ENCODE measurements around the gene WWC2.

WWC2 gene

DNA sequence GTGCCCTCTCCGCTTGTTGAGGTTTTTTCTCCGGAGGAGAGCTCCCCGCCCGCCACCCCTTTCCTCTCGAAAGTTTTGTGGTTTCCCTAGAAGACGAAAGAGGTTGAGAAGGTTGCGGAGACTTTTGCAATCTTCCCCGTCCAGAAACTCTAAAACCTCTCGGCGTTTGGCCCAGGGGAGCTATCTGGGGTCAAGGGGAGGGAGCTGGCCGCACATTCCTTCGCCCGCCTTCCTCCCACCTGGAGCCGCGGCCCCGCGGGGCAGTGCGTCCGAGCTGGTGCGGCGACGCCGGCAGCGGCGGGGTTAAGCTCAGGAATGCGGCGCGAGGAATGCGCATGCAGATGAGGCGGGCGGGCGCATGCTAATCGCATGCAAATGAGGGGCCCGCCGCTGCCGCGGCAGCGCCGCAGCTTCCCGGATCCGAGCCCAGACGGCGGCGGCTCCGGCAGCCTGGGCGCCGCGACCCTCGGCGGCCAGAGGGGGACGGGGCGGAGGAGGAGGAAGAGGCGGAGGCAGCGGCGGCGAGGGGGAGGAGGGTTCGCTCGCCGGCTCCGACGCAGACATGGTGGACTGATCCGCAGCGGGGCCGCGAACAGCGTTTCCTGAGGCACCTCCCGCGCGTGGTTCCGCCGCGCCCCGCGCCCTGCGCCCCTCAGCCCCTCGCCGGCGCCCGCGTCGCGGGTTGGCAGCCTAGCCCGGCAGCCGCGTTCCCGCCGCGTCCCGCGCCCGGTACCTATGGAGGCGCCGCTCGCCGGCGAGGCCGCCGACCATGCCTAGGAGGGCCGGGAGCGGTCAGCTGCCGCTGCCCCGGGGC lies at the start of gene WWC2:
Gene WWC2 (plus strand): TSS at position 535 of the 814 bp plus-strand sequence. CDS start 235 bp downstream, at position 770.
- peak; percentile 95 for DNase-seq (ENCODE audit: low read depth)
- TF ChIP-seq, protein P1, sequence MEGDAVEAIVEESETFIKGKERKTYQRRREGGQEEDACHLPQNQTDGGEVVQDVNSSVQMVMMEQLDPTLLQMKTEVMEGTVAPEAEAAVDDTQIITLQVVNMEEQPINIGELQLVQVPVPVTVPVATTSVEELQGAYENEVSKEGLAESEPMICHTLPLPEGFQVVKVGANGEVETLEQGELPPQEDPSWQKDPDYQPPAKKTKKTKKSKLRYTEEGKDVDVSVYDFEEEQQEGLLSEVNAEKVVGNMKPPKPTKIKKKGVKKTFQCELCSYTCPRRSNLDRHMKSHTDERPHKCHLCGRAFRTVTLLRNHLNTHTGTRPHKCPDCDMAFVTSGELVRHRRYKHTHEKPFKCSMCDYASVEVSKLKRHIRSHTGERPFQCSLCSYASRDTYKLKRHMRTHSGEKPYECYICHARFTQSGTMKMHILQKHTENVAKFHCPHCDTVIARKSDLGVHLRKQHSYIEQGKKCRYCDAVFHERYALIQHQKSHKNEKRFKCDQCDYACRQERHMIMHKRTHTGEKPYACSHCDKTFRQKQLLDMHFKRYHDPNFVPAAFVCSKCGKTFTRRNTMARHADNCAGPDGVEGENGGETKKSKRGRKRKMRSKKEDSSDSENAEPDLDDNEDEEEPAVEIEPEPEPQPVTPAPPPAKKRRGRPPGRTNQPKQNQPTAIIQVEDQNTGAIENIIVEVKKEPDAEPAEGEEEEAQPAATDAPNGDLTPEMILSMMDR (IDR thresholded peaks at IDR 0.05; ENCODE audit: low read length, missing control alignments), result no peak
- peak within 1 kb of the TSS; percentile 78 for H3K4me3 ChIP-seq (replicated peaks; ENCODE audit: low read depth, low read length)

DNA sequence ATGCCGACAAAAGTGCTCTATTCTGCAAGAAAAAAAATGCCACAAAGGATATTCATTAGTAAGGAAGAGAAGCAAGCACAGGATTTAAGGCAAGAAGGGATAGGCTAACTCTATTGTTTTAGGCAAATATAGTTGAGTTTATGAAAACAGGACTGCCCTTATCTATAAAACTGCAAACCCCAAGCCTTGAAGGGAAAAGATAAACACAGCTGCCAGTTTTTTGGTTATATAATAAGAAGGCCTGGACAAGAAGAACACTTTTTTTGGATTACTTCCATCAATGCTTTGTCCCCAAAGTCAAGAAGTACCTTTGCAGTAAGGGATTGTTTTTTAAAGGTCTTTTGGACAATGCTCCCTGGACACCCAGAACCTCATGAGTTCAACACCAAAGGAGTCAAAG lies 45.4 kb upstream of the WWC2 start:
- TF ChIP-seq, protein P1 (IDR thresholded peaks at IDR 0.05; ENCODE audit: low read length, missing control alignments), result no peak
- no peak for DNase-seq (ENCODE audit: low read depth)
- no peak overlapping the region for H3K4me3 ChIP-seq (replicated peaks; ENCODE audit: low read depth, low read length)

DNA sequence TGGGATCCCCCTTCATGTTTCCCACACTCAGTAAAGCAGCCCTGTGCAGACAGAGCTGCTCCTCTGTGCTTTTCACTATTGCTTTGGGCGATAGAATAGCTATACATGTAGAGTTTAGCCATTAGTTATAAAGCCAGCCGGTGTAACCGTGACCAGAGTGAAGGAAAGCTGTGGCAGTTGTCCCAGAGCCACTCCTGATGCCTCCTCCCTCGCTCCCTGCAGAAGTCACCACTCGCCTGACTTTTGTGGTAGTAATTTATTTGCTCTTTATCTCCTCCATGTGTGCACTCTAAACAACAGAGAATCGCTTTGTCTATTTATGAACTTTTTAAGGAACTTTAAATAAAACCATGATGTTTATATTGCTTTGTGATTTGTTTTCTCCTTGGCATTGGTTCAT lies 41.8 kb upstream of the WWC2 start:
- no peak for DNase-seq (ENCODE audit: low read depth)
- TF ChIP-seq, protein P1 (IDR thresholded peaks at IDR 0.05; ENCODE audit: low read length, missing control alignments), result no peak

DNA sequence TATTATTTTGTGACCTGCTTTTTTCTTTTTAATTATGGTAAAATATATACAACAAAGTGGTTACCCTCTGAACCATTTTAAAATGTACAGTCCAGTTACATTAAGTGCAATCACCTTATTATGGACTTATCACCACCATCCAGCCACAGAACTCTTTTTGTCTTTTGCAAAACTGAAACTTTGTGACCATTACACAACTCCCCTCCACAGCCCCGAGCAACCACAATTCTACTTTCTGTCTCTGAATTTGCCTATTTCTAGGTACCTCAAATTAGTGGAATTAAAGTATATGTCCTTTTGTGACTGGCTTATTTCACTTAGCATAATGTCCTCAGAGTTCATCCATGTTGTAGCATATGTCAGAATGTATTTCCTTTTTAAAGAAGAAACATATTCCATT lies 39.3 kb upstream of the WWC2 start:
- H3K4me3 ChIP-seq (replicated peaks; ENCODE audit: low read depth, low read length), result no peak overlapping the region
- TF ChIP-seq, protein P1 (IDR thresholded peaks at IDR 0.05; ENCODE audit: low read length, missing control alignments), result no peak
- DNase-seq (ENCODE audit: low read depth), result no peak

More for the DNA sequence above, 41.8 kb upstream of the WWC2 start:
- no peak overlapping the region for H3K4me3 ChIP-seq (replicated peaks; ENCODE audit: low read depth, low read length)

DNA sequence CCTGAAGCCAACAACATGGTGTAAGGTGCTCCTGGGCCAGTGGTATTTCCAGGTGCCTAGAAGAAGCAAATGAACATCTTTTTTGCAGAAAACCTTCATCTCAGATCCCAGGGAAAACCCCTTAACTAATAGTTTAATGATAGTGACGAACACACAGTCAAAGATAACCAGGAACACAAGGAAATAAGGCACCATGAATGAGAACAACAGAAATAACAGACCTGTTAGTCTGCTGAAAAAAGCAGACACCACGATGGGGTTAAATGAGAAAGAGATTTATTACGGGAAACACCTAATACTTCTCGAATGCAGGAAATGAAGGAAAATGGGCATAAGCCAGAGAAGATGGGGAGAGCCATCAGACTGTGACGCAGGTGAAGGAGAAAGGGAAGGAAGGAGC lies 30.6 kb upstream of the WWC2 start:
- no peak overlapping the region for H3K4me3 ChIP-seq (replicated peaks; ENCODE audit: low read depth, low read length)
- no peak for DNase-seq (ENCODE audit: low read depth)
- TF ChIP-seq, protein P1 (IDR thresholded peaks at IDR 0.05; ENCODE audit: low read length, missing control alignments), result no peak

DNA sequence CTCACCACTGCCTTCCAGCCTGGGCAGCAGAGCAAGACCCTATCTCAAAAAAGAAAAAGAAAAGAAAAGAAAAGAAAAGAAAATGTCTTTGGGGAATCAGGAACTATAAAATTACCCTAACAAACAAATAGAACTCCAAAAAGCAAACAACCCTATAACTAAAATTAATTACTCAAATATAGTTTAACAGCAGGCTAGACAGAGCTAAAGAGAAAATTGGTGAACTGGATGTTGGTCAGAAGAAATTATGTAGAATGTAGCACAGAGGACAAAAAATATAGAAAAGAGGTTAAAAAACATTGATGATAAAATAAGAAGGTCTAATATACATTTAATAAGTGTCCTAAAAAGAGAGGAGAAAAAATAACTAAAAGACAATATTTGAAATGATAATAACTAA lies 27.8 kb upstream of the WWC2 start:
- TF ChIP-seq, protein P1 (IDR thresholded peaks at IDR 0.05; ENCODE audit: low read length, missing control alignments), result no peak
- no peak for DNase-seq (ENCODE audit: low read depth)
- H3K4me3 ChIP-seq (replicated peaks; ENCODE audit: low read depth, low read length), result no peak overlapping the region

DNA sequence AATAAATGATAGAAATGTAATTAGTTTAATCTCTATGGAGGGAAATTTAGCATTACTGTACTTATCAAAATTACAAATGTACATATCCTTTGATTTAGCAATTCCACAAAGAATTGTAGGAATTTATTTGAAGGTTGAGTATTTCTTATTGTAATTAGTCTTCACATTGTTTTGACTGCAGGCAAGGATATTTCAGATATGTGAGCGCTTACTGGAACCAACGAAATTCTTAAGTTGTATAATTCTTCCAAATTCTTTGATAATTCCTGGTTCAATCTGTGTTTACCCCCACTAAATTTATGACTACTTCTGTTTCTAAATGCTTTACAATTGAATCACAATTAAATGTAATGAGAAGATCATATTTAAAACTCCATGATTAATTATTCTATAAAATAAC lies 26.9 kb upstream of the WWC2 start:
- TF ChIP-seq, protein P1 (IDR thresholded peaks at IDR 0.05; ENCODE audit: low read length, missing control alignments), result no peak

More for the DNA sequence above, 26.9 kb upstream of the WWC2 start:
- H3K4me3 ChIP-seq (replicated peaks; ENCODE audit: low read depth, low read length), result no peak overlapping the region
- no peak for DNase-seq (ENCODE audit: low read depth)
